Vagina (tissue), 2 donors: ENCODE data around the gene MICALL2. TPM values are rescaled to one million over a fixed set of nuclear protein-coding genes. Genes with fewer than 3 reads are reported as not detected.

Experiments used
- DNase-seq, 2 donors: peaks; one replicate each; pipeline ENCODE4 v3.0.0-alpha.2; 2017; ENCODE audit errors: extremely low spot score in 2 of 2
- H3K27ac ChIP-seq: fragments of 200-600 bp; sonication (generic); one replicate; pipeline ENCODE4 v1.5.1; 2019
- H3K27me3 ChIP-seq: fragments of 200-600 bp; sonication (generic); one replicate; pipeline ENCODE4 v1.5.1; 2019
- H3K36me3 ChIP-seq, 2 donors: fragments of 200-600 bp; sonication (generic); one replicate each; pipeline ENCODE4 v1.5.1; 2017 to 2019
- H3K4me1 ChIP-seq: fragments of 200-600 bp; sonication (generic); one replicate; pipeline ENCODE4 v1.5.1; 2019
- H3K4me3 ChIP-seq, 2 donors: fragments of 200-600 bp; sonication (generic); 1 replicate in 1 of 2; 2 replicates in 1 of 2; pipeline ENCODE4 v1.5.1; 2016 to 2019
- H3K9me3 ChIP-seq: fragments of 200-600 bp; sonication (generic); one replicate; pipeline ENCODE4 v1.5.1; 2019
- POLR2A ChIP-seq, 2 donors: fragments of 450-650 bp; IDR thresholded peaks; one replicate each; pipeline ENCODE4 v1.6.1; 2017; ENCODE audit warnings: antibody characterized with exemption in 2 of 2, mild to moderate bottlenecking in 2 of 2, moderate library complexity in 2 of 2
- POLR2AphosphoS5 ChIP-seq, 2 donors: sonication (generic); formaldehyde crosslinking; IDR thresholded peaks; one replicate each; pipeline ENCODE4 v1.9.0; 2017; ENCODE audit warnings: antibody characterized with exemption in 2 of 2, mild to moderate bottlenecking in 2 of 2, low read depth in 1 of 2; ENCODE audit not compliant: insufficient read depth in 1 of 2
- intact Hi-C: fragments of 100-400 bp; cut with DNase I; formaldehyde crosslinking; loops from one replicate; pipeline ENCODE4 v1.15.1; 2023
- total RNA-seq: library from RNA; depleted of rRNA; stranded (reverse); fragments of >200 nt; gene quantifications from one replicate; pipeline ENCODE4 v1.2.3, GENCODE V29; 2016
- TF ChIP-seq, protein P1 (sequence below), 3 experiments: fragments of 450-650 bp in 2 of 3; fragments of 200-600 bp in 1 of 3; sonication (generic) in 1 of 3; IDR thresholded peaks; one replicate each; pipeline ENCODE4 v1.5.1; 2017 to 2019; ENCODE audit warnings: antibody characterized with exemption in 3 of 3, mild to moderate bottlenecking in 2 of 3, moderate library complexity in 2 of 3

Gene MICALL2
- total RNA-seq, 1 donor from 2014 or later, result 15.7 TPM

- H3K9me3 ChIP-seq, result no peaks in the 10 kb centered on the region
- TF ChIP-seq POLR2A (IDR thresholded peaks at IDR 0.05) (no peak), POLR2AphosphoS5 (IDR thresholded peaks at IDR 0.05; ENCODE audit: insufficient read depth in 1 of 2, low read depth in 1 of 2) (no peak)
- no peaks in the 10 kb centered on the region for H3K27me3 ChIP-seq
- no peak overlapping the region for H3K4me3 ChIP-seq
- no peaks in the 10 kb centered on the region for H3K36me3 ChIP-seq
- intact Hi-C loops, result no loop called here
- H3K27ac ChIP-seq, result no peak overlapping the region
- DNase-seq, result no peak
- H3K4me1 ChIP-seq, result peaks cover 12% of the 10 kb centered on the region
These were observed 29.0 kb downstream of the MICALL2 start for GRCh38 chr7:1430056-1430845.

GRCh38 chr7:1428941-1429501, 30.2 kb downstream of the MICALL2 start:
- H3K4me1 ChIP-seq, result peaks cover 12% of the 10 kb centered on the region
- no peak overlapping the region for H3K27ac ChIP-seq
- intact Hi-C loops, result no loop called here
- H3K9me3 ChIP-seq, result no peaks in the 10 kb centered on the region
- DNase-seq, result no peak
- H3K4me3 ChIP-seq, result no peak overlapping the region
- no peaks in the 10 kb centered on the region for H3K36me3 ChIP-seq
- TF ChIP-seq POLR2A (IDR thresholded peaks at IDR 0.05) (no peak), POLR2AphosphoS5 (IDR thresholded peaks at IDR 0.05; ENCODE audit: insufficient read depth in 1 of 2, low read depth in 1 of 2) (no peak)
- TF ChIP-seq, protein P1, sequence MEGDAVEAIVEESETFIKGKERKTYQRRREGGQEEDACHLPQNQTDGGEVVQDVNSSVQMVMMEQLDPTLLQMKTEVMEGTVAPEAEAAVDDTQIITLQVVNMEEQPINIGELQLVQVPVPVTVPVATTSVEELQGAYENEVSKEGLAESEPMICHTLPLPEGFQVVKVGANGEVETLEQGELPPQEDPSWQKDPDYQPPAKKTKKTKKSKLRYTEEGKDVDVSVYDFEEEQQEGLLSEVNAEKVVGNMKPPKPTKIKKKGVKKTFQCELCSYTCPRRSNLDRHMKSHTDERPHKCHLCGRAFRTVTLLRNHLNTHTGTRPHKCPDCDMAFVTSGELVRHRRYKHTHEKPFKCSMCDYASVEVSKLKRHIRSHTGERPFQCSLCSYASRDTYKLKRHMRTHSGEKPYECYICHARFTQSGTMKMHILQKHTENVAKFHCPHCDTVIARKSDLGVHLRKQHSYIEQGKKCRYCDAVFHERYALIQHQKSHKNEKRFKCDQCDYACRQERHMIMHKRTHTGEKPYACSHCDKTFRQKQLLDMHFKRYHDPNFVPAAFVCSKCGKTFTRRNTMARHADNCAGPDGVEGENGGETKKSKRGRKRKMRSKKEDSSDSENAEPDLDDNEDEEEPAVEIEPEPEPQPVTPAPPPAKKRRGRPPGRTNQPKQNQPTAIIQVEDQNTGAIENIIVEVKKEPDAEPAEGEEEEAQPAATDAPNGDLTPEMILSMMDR (IDR thresholded peaks at IDR 0.05), result no peak
- H3K27me3 ChIP-seq, result no peaks in the 10 kb centered on the region

DNA sequence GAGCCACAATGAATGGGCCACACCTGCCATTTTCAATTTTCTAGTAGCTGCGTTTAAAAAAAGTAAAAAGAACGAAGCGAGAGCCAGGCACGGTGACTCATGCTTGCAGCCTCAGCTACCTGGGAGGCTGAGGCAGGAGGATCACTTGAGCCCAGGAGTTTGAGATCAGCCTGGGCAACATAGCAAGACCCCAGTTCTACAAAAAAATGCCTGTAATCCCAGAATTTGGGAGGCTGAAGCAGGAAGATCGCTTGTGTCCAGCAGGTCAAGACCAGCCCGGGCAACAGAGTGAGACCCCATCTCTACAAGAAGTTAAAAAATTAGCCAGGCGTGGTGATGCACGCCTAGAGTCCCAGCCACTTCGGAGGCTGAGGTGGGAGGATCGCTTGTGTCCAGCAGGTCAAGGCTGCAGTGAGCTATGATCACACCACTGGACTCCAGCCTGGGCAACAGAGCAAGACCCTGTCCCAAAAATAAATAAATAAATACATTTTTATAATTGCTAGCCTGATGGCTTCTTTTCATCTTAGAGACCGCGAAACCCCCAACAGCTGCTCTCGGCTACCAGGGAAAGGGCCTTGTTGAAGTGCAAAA, 32.1 kb downstream of the MICALL2 start:
- DNase-seq, result no peak
- intact Hi-C loops, result no loop called here

GRCh38 chr7:1426474-1426873, 32.8 kb downstream of the MICALL2 start:
- Histone ChIP-seq H3K4me3 (no peak overlapping the region), H3K27ac (no peak overlapping the region), H3K4me1 (no peaks in the 10 kb centered on the region), H3K27me3 (no peaks in the 10 kb centered on the region), H3K9me3 (no peaks in the 10 kb centered on the region), H3K36me3 (no peaks in the 10 kb centered on the region)
- intact Hi-C loops, result no loop called here
- DNase-seq, result no peak
- TF ChIP-seq POLR2AphosphoS5 (IDR thresholded peaks at IDR 0.05; ENCODE audit: insufficient read depth in 1 of 2, low read depth in 1 of 2) (no peak), POLR2A (IDR thresholded peaks at IDR 0.05) (no peak)
- TF ChIP-seq, protein P1 (IDR thresholded peaks at IDR 0.05), result no peak

More for the DNA sequence above, 32.1 kb downstream of the MICALL2 start:
- Histone ChIP-seq H3K27me3 (no peaks in the 10 kb centered on the region), H3K4me1 (peaks cover 5% of the 10 kb centered on the region), H3K9me3 (no peaks in the 10 kb centered on the region), H3K27ac (no peak overlapping the region), H3K36me3 (no peaks in the 10 kb centered on the region), H3K4me3 (no peak overlapping the region)
- TF ChIP-seq POLR2AphosphoS5 (IDR thresholded peaks at IDR 0.05; ENCODE audit: insufficient read depth in 1 of 2, low read depth in 1 of 2) (no peak), POLR2A (IDR thresholded peaks at IDR 0.05) (no peak)
- TF ChIP-seq, protein P1 (IDR thresholded peaks at IDR 0.05), result no peak

DNA sequence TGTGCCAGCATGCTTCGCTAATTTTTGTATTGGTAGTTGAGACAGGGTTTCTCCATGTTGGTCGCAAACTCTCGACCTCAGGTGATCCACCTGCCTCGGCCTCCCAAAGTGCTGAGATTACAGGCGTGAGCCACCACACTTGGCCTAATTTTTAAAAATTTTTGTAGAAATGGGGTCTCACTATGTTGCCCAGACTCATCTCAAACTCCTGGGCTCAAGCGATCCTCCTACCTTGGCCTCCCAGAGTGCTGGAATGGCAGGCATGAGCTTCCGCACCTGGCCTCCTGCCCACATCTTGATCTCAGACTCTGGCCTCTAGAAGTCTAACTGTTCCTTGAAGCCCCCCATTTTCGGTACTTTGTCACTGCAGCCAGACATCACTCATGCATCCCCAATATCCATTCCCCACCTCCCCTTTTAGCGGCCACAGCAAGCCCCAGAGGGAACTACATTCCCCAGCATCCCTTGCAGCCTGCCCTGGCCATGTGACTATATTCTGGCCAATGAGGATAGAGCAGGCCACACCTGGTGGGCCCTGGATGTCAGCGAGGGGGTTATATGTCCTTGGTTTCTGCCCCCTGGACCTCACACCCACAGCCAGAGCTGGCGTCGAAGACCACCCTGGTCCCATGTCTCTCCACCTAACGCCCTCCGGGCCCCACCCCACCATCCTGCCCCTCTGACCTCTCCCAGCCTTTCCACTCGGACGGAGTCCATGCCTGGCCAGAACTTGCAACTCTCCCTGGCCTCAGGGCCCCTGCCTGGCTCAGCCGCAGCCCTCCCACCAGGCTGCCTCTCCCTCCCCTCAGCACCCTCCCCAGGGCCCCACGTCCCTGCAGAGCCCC, 33.8 kb downstream of the MICALL2 start:
- intact Hi-C loops, result no loop called here
- Histone ChIP-seq H3K4me1 (no peaks in the 10 kb centered on the region), H3K27me3 (no peaks in the 10 kb centered on the region), H3K36me3 (no peaks in the 10 kb centered on the region), H3K27ac (no peak overlapping the region), H3K9me3 (no peaks in the 10 kb centered on the region), H3K4me3 (no peak overlapping the region)
- no peak for DNase-seq
- TF ChIP-seq, protein P1 (IDR thresholded peaks at IDR 0.05), result no peak
- TF ChIP-seq POLR2A (IDR thresholded peaks at IDR 0.05) (no peak), POLR2AphosphoS5 (IDR thresholded peaks at IDR 0.05; ENCODE audit: insufficient read depth in 1 of 2, low read depth in 1 of 2) (no peak)
